GM21423 (cell line): Measurements from ENCODE around the gene ALDH3B1.

Experiments
- ATAC-seq: cut with Tn5 transposase; IDR thresholded peaks from one replicate; pipeline ENCODE4 v1.9.1; 2021; ENCODE audit warnings: mild to moderate bottlenecking, moderate library complexity; ENCODE audit not compliant: unreplicated experiment

ALDH3B1 gene

GRCh38 chr11:68061508-68061907, 51.4 kb downstream of the ALDH3B1 start:
- no peak for ATAC-seq

GRCh38 chr11:68064926-68065325, 54.8 kb downstream of the ALDH3B1 start:
- no peak for ATAC-seq

- no peak for ATAC-seq
Measured at GRCh38 chr11:68065841-68066240, 55.7 kb downstream of the ALDH3B1 start.

- no peak for ATAC-seq
Measured at GRCh38 chr11:68066742-68067141, 56.6 kb downstream of the ALDH3B1 start.

GRCh38 chr11:68067991-68068390, 57.9 kb downstream of the ALDH3B1 start:
- ATAC-seq, result no peak

- ATAC-seq, result no peak
Measured at GRCh38 chr11:68071281-68072048, 61.3 kb downstream of the ALDH3B1 start.

GRCh38 chr11:68074584-68075352, 64.6 kb downstream of the ALDH3B1 start:
- no peak for ATAC-seq

GRCh38 chr11:68076371-68077042, 66.4 kb downstream of the ALDH3B1 start:
- no peak for ATAC-seq

- peak; percentile 78 for ATAC-seq
Measured at GRCh38 chr11:68077617-68078582, 67.8 kb downstream of the ALDH3B1 start.
